ENCODE data around the gene ITPK1. TPM values are rescaled to one million over a fixed set of nuclear protein-coding genes. Genes with fewer than 3 reads are reported as not detected.

The ITPK1 gene
- total RNA-seq, 1 experiment from 2014 or later: 88.6 TPM

GRCh38 chr14:93002049-93002448, 113.7 kb downstream of the ITPK1 start:
- Histone ChIP-seq H3K4me3 (no peak overlapping the region), H3F3A (ENCODE audit: insufficient read depth, low read depth) (no peaks in the 10 kb centered on the region), H3K4me2 (no peak overlapping the region), H3K4me1 (replicated peaks; ENCODE audit: insufficient read depth) (peaks cover 7% of the 10 kb centered on the region; the same call in 1 of the 2 replicates), H2AFZ (no peak overlapping the region), H3K9me2 (ENCODE audit: insufficient read depth) (no peaks in the 10 kb centered on the region), H3K36me3 (ENCODE audit: low read depth) (no peaks in the 10 kb centered on the region), H3K79me2 (ENCODE audit: low read depth) (0 out of 2 replicates have a peak, but pooled peaks cover 4% of the 10 kb centered on the region), H3K27me3 (ENCODE audit: insufficient read depth, low read depth) (no peaks in the 10 kb centered on the region), H3K27ac (no peak overlapping the region), H4K20me1 (ENCODE audit: insufficient read depth) (no peaks in the 10 kb centered on the region), H3K9me3 (ENCODE audit: insufficient read depth, low read depth) (no peaks in the 10 kb centered on the region)
- DNase-seq: no peak
- intact Hi-C loops (cut with micrococcal nuclease; ENCODE audit: unreplicated experiment): no loop called here
- POLR2A ChIA-PET (ENCODE audit: unreplicated experiment): no interaction called here
- BruUV-seq (replicated peaks): no TSS peak
- CTCF ChIA-PET: no interaction called here
- TF ChIP-seq EZH2 (IDR thresholded peaks at IDR 0.05; ENCODE audit: low read depth): no peak
- TF ChIP-seq CTCF (conservative IDR thresholded peaks at IDR 0.05): no peak

- Histone ChIP-seq H4K20me1 (ENCODE audit: insufficient read depth) (no peaks in the 10 kb centered on the region; the same call in 1 of the 2 replicates), H3K4me1 (replicated peaks; ENCODE audit: insufficient read depth) (no peaks in the 10 kb centered on the region), H2AFZ (no peak overlapping the region), H3K4me2 (no peak overlapping the region), H3K9me2 (ENCODE audit: insufficient read depth) (no peaks in the 10 kb centered on the region), H3K9me3 (ENCODE audit: insufficient read depth, low read depth) (no peaks in the 10 kb centered on the region), H3K36me3 (ENCODE audit: low read depth) (no peaks in the 10 kb centered on the region), H3K4me3 (no peak overlapping the region), H3K27me3 (ENCODE audit: insufficient read depth, low read depth) (no peaks in the 10 kb centered on the region), H3K79me2 (ENCODE audit: low read depth) (0 out of 2 replicates have a peak, but pooled peaks cover under 1% of the 10 kb centered on the region), H3F3A (ENCODE audit: insufficient read depth, low read depth) (no peaks in the 10 kb centered on the region), H3K27ac (no peak overlapping the region)
- ChIA-PET CTCF (no interaction called here), POLR2A (ENCODE audit: unreplicated experiment) (no interaction called here)
- intact Hi-C loops (cut with micrococcal nuclease; ENCODE audit: unreplicated experiment): no loop called here
- no peak for DNase-seq
- no peak for TF ChIP-seq EZH2 (IDR thresholded peaks at IDR 0.05; ENCODE audit: low read depth)
- TF ChIP-seq CTCF (conservative IDR thresholded peaks at IDR 0.05): no peak
- no TSS peak for BruUV-seq (replicated peaks)
These were observed 116.8 kb downstream of the ITPK1 start for GRCh38 chr14:92998946-92999345.

GRCh38 chr14:92997343-92998061, 118.2 kb downstream of the ITPK1 start:
- H3K9me3 ChIP-seq (ENCODE audit: insufficient read depth, low read depth): no peaks in the 10 kb centered on the region
- TF ChIP-seq CTCF (conservative IDR thresholded peaks at IDR 0.05) (no peak), EZH2 (IDR thresholded peaks at IDR 0.05; ENCODE audit: low read depth) (no peak)
- H3K79me2 ChIP-seq (ENCODE audit: low read depth): no peaks in the 10 kb centered on the region
- no peaks in the 10 kb centered on the region for H3K4me1 ChIP-seq (replicated peaks; ENCODE audit: insufficient read depth)
- H2AFZ ChIP-seq: no peak overlapping the region
- no peak for DNase-seq
- H4K20me1 ChIP-seq (ENCODE audit: insufficient read depth): no peaks in the 10 kb centered on the region; the same call in 1 of the 2 replicates
- no peak overlapping the region for H3K27ac ChIP-seq
- no peak overlapping the region for H3K4me3 ChIP-seq
- H3K36me3 ChIP-seq (ENCODE audit: low read depth): no peaks in the 10 kb centered on the region
- H3K4me2 ChIP-seq: no peak overlapping the region
- H3K27me3 ChIP-seq (ENCODE audit: insufficient read depth, low read depth): no peaks in the 10 kb centered on the region
- intact Hi-C loops (cut with micrococcal nuclease; ENCODE audit: unreplicated experiment): no loop called here
- ChIA-PET POLR2A (ENCODE audit: unreplicated experiment) (no interaction called here), CTCF (no interaction called here)
- no peaks in the 10 kb centered on the region for H3K9me2 ChIP-seq (ENCODE audit: insufficient read depth)
- no peaks in the 10 kb centered on the region for H3F3A ChIP-seq (ENCODE audit: insufficient read depth, low read depth)
- BruUV-seq (replicated peaks): no TSS peak
